GM13976 (cell line): ENCODE results near the gene PDZRN3.

ENCODE experiments used
- DNase-seq: peaks from one replicate; pipeline ENCODE4 v3.0.0; 2012; ENCODE audit warnings: low spot score
- CTCF ChIP-seq: IDR thresholded peaks from 2 replicates; pipeline ENCODE4 v1.5.1; 2012; ENCODE audit warnings: borderline replicate concordance, mild to moderate bottlenecking; ENCODE audit not compliant: insufficient read depth; ENCODE audit errors: extremely low read depth, missing control alignments, control extremely low read depth
- in situ Hi-C: fragments of 300-500 bp; cut with MboI; formaldehyde crosslinking; loops from one replicate; pipeline ENCODE4 v1.12.0; 2022; ENCODE audit warnings: low sequenced_read_pairs, mixed read lengths, inconsistent platforms; ENCODE audit not compliant: unreplicated experiment

Gene PDZRN3

DNA sequence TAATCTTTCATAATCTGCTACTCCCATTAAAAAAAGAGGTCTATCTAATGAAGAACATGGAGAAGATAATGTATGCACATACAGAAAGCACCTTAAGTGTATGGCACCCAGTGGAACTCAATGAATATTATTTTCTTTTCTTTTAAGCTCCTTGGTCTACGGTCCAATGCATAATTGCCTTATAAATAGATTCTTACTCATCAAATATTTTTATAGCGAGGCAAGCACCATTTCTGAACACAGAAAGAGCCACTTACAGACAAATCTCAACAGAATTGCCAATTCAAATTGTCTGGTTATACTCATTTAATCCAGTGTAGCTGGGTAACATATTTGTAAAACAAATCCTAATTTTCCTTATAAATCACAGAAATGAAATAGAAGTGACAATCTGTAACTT lies 6.3 kb downstream of the PDZRN3 start:
- in situ Hi-C loops = no loop called here
- TF ChIP-seq CTCF = no peak
- no peak for DNase-seq

GRCh38 chr3:73616056-73616455 lies 8.7 kb downstream of the PDZRN3 start:
- in situ Hi-C loops = no loop called here
- no peak for DNase-seq
- TF ChIP-seq CTCF = no peak

DNA sequence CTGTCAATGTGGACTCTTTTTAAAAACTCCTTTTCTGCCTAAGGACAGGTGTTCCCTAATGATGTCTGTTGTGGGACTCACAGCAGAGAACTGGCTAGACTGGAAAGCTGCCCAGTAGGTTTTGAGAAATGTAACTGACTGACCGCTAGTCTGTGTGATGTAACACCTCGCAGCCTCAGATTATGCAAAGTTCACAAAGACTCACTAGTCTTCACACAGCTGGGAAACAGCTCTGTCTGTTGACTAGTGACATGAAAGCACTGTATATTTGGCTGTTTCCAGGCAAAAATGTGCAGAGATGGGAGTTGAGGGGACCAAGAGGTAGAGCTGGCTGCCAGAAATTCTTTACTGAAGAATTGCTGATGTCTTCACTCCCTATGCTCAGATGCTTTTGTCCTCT lies 10.3 kb downstream of the PDZRN3 start:
- no peak for TF ChIP-seq CTCF
- in situ Hi-C loops = no loop called here
- no peak for DNase-seq

DNA sequence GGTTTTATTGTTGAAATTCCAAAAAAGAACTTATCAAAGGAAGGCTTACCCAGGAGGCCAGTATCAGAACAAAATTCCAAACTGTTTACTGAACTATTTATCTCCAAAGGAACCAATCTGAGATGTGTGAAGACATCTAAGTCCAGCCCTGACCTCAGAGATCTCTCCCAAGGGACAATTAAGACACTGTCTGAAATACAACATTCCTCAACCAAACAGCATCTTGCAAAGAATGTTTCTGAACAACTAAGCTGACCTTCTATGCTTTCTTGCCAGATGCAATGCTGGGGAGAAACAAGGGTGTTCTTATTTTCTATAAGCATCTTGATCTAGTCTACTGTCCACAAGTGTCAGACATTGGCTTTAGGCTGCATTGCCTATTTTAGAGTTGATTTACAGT lies 13.6 kb downstream of the PDZRN3 start:
- in situ Hi-C loops = no loop called here
- no peak for TF ChIP-seq CTCF
- no peak for DNase-seq

DNA sequence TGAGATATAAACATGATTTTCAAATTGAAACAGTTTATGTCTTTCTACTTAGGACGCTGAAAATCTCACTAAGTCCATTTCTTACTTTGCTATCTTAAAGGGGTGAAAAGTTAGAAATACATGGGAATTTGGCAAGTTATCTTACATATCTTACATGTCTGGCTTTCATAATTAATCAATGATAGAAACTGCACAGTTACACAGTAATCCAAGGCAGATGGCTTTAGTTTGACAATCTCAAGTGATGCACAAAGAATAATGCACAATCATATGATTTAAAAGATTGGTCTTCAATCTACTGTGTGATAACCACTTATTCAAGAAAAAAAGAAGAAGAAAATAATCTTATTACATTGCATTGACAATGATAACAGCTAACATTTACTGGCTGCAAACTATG lies 14.2 kb downstream of the PDZRN3 start:
- in situ Hi-C loops = no loop called here

DNA sequence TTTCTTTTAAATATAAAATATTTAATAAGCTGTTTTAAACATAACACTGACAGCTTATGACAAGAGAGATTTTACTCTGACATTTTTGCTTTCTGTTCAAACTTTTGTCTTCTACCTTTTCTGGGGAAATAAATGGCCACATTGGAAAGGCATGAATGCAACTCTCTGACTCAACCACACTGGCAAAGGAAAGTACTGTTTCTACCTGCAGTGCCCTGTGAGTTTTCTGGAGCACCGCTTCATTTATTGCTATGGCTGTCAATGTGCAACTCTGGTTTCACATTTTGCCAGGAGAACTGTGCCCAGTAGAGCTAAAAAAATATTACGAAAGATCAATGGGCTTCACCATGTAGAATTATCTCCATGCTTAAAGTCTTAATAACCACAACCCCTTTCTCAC lies 15.1 kb downstream of the PDZRN3 start:
- in situ Hi-C loops = no loop called here
- DNase-seq = no peak

More for the DNA sequence above, 14.2 kb downstream of the PDZRN3 start:
- DNase-seq = no peak
- no peak for TF ChIP-seq CTCF

More for the DNA sequence above, 15.1 kb downstream of the PDZRN3 start:
- no peak for TF ChIP-seq CTCF
